ENCODE measurements around the gene TNNT1. TPM values are rescaled to one million over a fixed set of nuclear protein-coding genes. Genes with fewer than 3 reads are reported as not detected.

Gene TNNT1
- total and polyA plus RNA-seq, 2 donors (not counting 3 experiments of a cell fraction or from before 2014, with no cell fraction given), result 0.22 to 0.51 TPM

GRCh38 chr19:55153652-55154264 lies 4.8 kb upstream of the TNNT1 start:
- CTCF ChIA-PET, result interaction anchor here (1.5 kb wide), 1 partner anchor 12 kb away, joined by 3 read pairs; the partner anchor contains the start of gene DNAAF3
- FAIRE-seq, result no peak
- dilution Hi-C loops (cut with MboI; ENCODE audit: extremely low pct_ligation_motif_present, low sequenced_read_pairs), result no loop called here
- H3K36me3 ChIP-seq (ENCODE audit: control insufficient read depth in 2 of 2, extremely low read depth in 1 of 2, insufficient read depth in 2 of 2, low read length in 2 of 2), result no peaks in the 10 kb centered on the region
- intact Hi-C loops (cut with micrococcal nuclease), result no loop called here
- POLR2A ChIA-PET, result no interaction called here
- no peak overlapping the region for H3K4me3 ChIP-seq (replicated peaks in 1 of 3; ENCODE audit: insufficient read depth in 1 of 3, low read depth in 1 of 3, low read length in 3 of 3)
- no peaks in the 10 kb centered on the region for H3K9me1 ChIP-seq (replicated peaks; ENCODE audit: control insufficient read depth, extremely low read depth, insufficient read depth, low read length)
- H3K27me3 ChIP-seq (ENCODE audit: control insufficient read depth in 2 of 2, insufficient read depth in 2 of 2, low read length in 2 of 2), result peaks cover 3 to 9% of the 10 kb centered on the region in 2 experiments
- no peak overlapping the region for H3K9ac ChIP-seq (replicated peaks; ENCODE audit: extremely low read depth, insufficient read depth, low read length)
- H3K4me1 ChIP-seq (ENCODE audit: control insufficient read depth, extremely low read depth, insufficient read depth, low read length), result peaks cover 4% of the 10 kb centered on the region
- H3K9me3 ChIP-seq (replicated peaks; ENCODE audit: control insufficient read depth, insufficient read depth, low read length), result no peaks in the 10 kb centered on the region
- no TSS peak for BruUV-seq (replicated peaks)
- no peak for DNase-seq (ENCODE audit: low read depth, low spot score)
- no peaks in the 10 kb centered on the region for H3K79me2 ChIP-seq (ENCODE audit: control insufficient read depth, insufficient read depth, low read length)
- no peak overlapping the region for H3K4me2 ChIP-seq (ENCODE audit: insufficient read depth, low read length)
- H2AFZ ChIP-seq (ENCODE audit: low read depth, low read length), result no peak overlapping the region
- no peaks in the 10 kb centered on the region for H4K20me1 ChIP-seq (replicated peaks; ENCODE audit: control insufficient read depth, extremely low read depth, insufficient read depth, low read length)
- no peak overlapping the region for H3K27ac ChIP-seq (ENCODE audit: insufficient read depth, low read depth, low read length)
- TF ChIP-seq MYC (IDR thresholded peaks at IDR 0.05; ENCODE audit: low read depth, low read length), result no peak
- no peak for TF ChIP-seq GATA2 (IDR thresholded peaks at IDR 0.05; ENCODE audit: insufficient read depth, insufficient read length, low read depth, low read length)
- no peak for TF ChIP-seq FOS (IDR thresholded peaks at IDR 0.05; ENCODE audit: borderline replicate concordance, insufficient read depth, low read length)
- no peak for TF ChIP-seq POLR2AphosphoS5 (IDR thresholded peaks at IDR 0.05; ENCODE audit: insufficient read depth, low read depth, low read length)
- TF ChIP-seq POLR2A (IDR thresholded peaks at IDR 0.05; ENCODE audit: low read depth, low read length), result no peak
- TF ChIP-seq CTCF (IDR thresholded peaks at IDR 0.05; ENCODE audit: extremely low read depth in 1 of 2, insufficient read depth in 1 of 2, low read depth in 1 of 2, low read length in 2 of 2), result no peak
- no peak for TF ChIP-seq MAX (IDR thresholded peaks at IDR 0.05; ENCODE audit: insufficient read depth, insufficient read length)
- no peak for TF ChIP-seq EZH2 (IDR thresholded peaks at IDR 0.05; ENCODE audit: borderline replicate concordance, low read depth, low read length, severe bottlenecking)
- no peak for TF ChIP-seq JUN (IDR thresholded peaks at IDR 0.05; ENCODE audit: borderline replicate concordance, insufficient read depth, insufficient read length, low read depth)
